Cardiac muscle cell (in vitro differentiated cells and primary cell): Measurements from ENCODE around the gene GPRC5A. TPM values are rescaled to one million over a fixed set of nuclear protein-coding genes. Genes with fewer than 3 reads are reported as not detected.
"Not testable (repeated sequence)": the region's sequence is repeated elsewhere in the genome, so short reads cannot be mapped to it uniquely, and the experiment has no call there.

Experiments
- DNase-seq, 2 donors: peaks; one replicate each; pipeline versions ENCODE4 v3.0.0 to v3.0.0-alpha.2; 2010 to 2017; ENCODE audit warnings: low read depth in 1 of 2, low spot score in 1 of 2
- H3K27ac ChIP-seq: fragments of 200-600 bp; sonication (generic); 2 replicates; pipeline ENCODE4 v1.5.1; 2016
- H3K27me3 ChIP-seq: fragments of 200-600 bp; sonication (generic); 2 replicates; pipeline ENCODE4 v1.6.0; 2016; ENCODE audit warnings: control low read depth
- H3K36me3 ChIP-seq: fragments of 200-600 bp; sonication (generic); 2 replicates; pipeline ENCODE4 v1.5.1; 2016; ENCODE audit warnings: control low read depth
- H3K4me1 ChIP-seq: fragments of 200-600 bp; sonication (generic); 2 replicates; pipeline ENCODE4 v1.8.1; 2017; ENCODE audit warnings: low read depth, mild to moderate bottlenecking, mixed run types
- H3K4me3 ChIP-seq: fragments of 200-600 bp; sonication (generic); 2 replicates; pipeline ENCODE4 v1.5.1; 2016; ENCODE audit warnings: mild to moderate bottlenecking
- H3K9me3 ChIP-seq: fragments of 200-600 bp; sonication (generic); 2 replicates; pipeline ENCODE4 v1.5.1; 2017; ENCODE audit warnings: low read depth, mild to moderate bottlenecking, control low read depth
- CTCF ChIP-seq: IDR thresholded peaks from 2 replicates; pipeline ENCODE4 v1.5.1; 2012; ENCODE audit warnings: low read depth, mild to moderate bottlenecking, low read length
- polyA plus RNA-seq: library from polyadenylated mRNA; unstranded; fragments of >200 nt; fragmentation: Nextera tagmentation; extraction: Ambion mirVana; gene quantifications from 2 replicates; pipeline ENCODE4 v1.2.1, GENCODE V29; 2016
- total RNA-seq: library from RNA; depleted of rRNA; stranded (reverse); fragments of >200 nt; gene quantifications from 2 replicates; pipeline ENCODE4 v1.2.3, GENCODE V29; 2016

The GPRC5A gene
- total and polyA plus RNA-seq, 2 experiments from 2014 or later, result 0.23 to 1.5 TPM

- no peak for DNase-seq
- Histone ChIP-seq H3K27ac (peak overlapping the region; percentile 86), H3K36me3 (no peaks in the 10 kb centered on the region), H3K9me3 (no peaks in the 10 kb centered on the region), H3K4me3 (no peak overlapping the region), H3K4me1 (peaks cover 7% of the 10 kb centered on the region), H3K27me3 (no peaks in the 10 kb centered on the region)
- no peak for TF ChIP-seq CTCF
These were observed 17.3 kb upstream of the GPRC5A start for GRCh38 chr12:12874029-12874428.

GRCh38 chr12:12875301-12875700, 16.1 kb upstream of the GPRC5A start:
- H3K27ac ChIP-seq, DNase-seq: not testable (repeated sequence)

GRCh38 chr12:12877153-12877768, 14.1 kb upstream of the GPRC5A start:
- DNase-seq, result no peak
- H3K27ac ChIP-seq, result no peak overlapping the region
- no peaks in the 10 kb centered on the region for H3K9me3 ChIP-seq
- H3K27me3 ChIP-seq, result no peaks in the 10 kb centered on the region
- peaks cover 7% of the 10 kb centered on the region for H3K4me1 ChIP-seq
- TF ChIP-seq CTCF, result no peak
- no peaks in the 10 kb centered on the region for H3K36me3 ChIP-seq
- H3K4me3 ChIP-seq, result no peak overlapping the region

More at GRCh38 chr12:12875301-12875700, 16.1 kb upstream of the GPRC5A start:
- H3K9me3 ChIP-seq, H3K27me3 ChIP-seq, H3K36me3 ChIP-seq, H3K4me3 ChIP-seq, H3K4me1 ChIP-seq: not testable (repeated sequence)

DNA sequence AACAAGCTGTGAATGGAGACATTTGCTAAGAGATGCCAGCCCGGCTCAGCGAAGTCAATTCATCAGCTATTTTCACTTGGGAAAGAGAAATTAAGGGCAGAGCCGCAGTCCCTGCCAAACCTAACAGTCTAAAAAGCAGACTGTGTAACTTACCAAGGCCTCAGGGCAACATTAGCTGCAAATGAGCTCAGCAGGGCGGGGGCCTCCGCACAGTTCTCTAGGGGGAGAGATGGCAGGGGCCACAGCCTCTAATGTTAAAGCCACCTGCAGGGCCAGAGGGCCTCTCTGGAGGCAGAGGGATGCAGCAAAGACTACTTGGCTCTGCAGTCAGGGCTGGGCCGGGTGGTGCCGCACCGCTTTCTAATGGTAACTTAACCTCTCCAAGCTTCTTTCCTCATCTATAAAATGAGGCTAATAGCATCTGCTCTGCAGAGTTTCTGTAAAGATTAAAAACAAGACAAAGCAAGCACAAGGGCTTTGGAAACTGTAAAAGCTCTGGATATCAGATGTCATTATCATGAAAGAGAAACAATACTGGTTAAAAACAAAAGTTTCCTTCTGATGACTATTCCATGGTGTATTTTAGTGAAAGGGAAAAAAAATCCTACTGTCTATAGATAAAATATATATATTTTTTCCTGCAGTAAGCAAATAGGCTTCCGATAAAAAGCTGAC, 13.4 kb upstream of the GPRC5A start:
- Histone ChIP-seq H3K4me3 (no peak overlapping the region), H3K36me3 (no peaks in the 10 kb centered on the region), H3K4me1 (peaks cover 7% of the 10 kb centered on the region), H3K27me3 (no peaks in the 10 kb centered on the region), H3K27ac (no peak overlapping the region), H3K9me3 (no peaks in the 10 kb centered on the region)
- TF ChIP-seq CTCF, result no peak
- no peak for DNase-seq

- Histone ChIP-seq H3K9me3 (no peaks in the 10 kb centered on the region), H3K4me1 (peaks cover 7% of the 10 kb centered on the region), H3K36me3 (no peaks in the 10 kb centered on the region), H3K4me3 (no peak overlapping the region), H3K27me3 (no peaks in the 10 kb centered on the region), H3K27ac (no peak overlapping the region)
- no peak for TF ChIP-seq CTCF
- no peak for DNase-seq
These were observed 10.8 kb upstream of the GPRC5A start for GRCh38 chr12:12880537-12880936.

GRCh38 chr12:12881151-12881909, 10.0 kb upstream of the GPRC5A start:
- H3K36me3 ChIP-seq, result no peaks in the 10 kb centered on the region
- H3K27me3 ChIP-seq, result no peaks in the 10 kb centered on the region
- DNase-seq, result peak in 1 of 2 donors; percentile 32
- H3K4me3 ChIP-seq, result no peak overlapping the region
- H3K27ac ChIP-seq, result no peak overlapping the region
- no peaks in the 10 kb centered on the region for H3K9me3 ChIP-seq
- H3K4me1 ChIP-seq, result peaks cover 13% of the 10 kb centered on the region
- no peak for TF ChIP-seq CTCF
